AG09309 (cell line): Measurements from ENCODE around the gene ATP6V1E1.

Experiments used
- DNase-seq: peaks from one replicate; pipeline ENCODE4 v3.0.0-alpha.2; 2010; ENCODE audit warnings: low read depth
- H3K4me3 ChIP-seq: 2 replicates; pipeline ENCODE4 v1.5.1; 2011; ENCODE audit warnings: mild to moderate bottlenecking, low read depth, low read length, moderate library complexity; ENCODE audit not compliant: control insufficient read depth
- CTCF ChIP-seq: IDR thresholded peaks from 2 replicates; pipeline ENCODE4 v1.5.1; 2011; ENCODE audit warnings: mild to moderate bottlenecking, low read depth, low read length, inconsistent platforms; ENCODE audit not compliant: insufficient read depth, control insufficient read depth; ENCODE audit errors: missing control alignments

The ATP6V1E1 gene

GRCh38 chr22:17633998-17634323, 5.4 kb upstream of the ATP6V1E1 start:
- H3K4me3 ChIP-seq, result no peak overlapping the region
- DNase-seq, result no peak
- TF ChIP-seq CTCF, result no peak

GRCh38 chr22:17633217-17633997, 4.9 kb upstream of the ATP6V1E1 start:
- no peak overlapping the region for H3K4me3 ChIP-seq
- peak; percentile 53 for DNase-seq
- TF ChIP-seq CTCF, result no peak

- no peak for TF ChIP-seq CTCF
- no peak overlapping the region for H3K4me3 ChIP-seq
- no peak for DNase-seq
Measured at GRCh38 chr22:17631076-17631565, 2.6 kb upstream of the ATP6V1E1 start.

GRCh38 chr22:17629641-17630040, 1.1 kb upstream of the ATP6V1E1 start:
- DNase-seq, result no peak
- no peak overlapping the region for H3K4me3 ChIP-seq
- TF ChIP-seq CTCF, result no peak

GRCh38 chr22:17629173-17629489, 582 bp upstream of the ATP6V1E1 start:
- TF ChIP-seq CTCF, result no peak
- peak overlapping the region; percentile 100 for H3K4me3 ChIP-seq
- no peak for DNase-seq

GRCh38 chr22:17627961-17628405, 566 bp downstream of the ATP6V1E1 start:
- H3K4me3 ChIP-seq, result peak overlapping the region; percentile 100
- TF ChIP-seq CTCF, result no peak
- DNase-seq, result no peak

GRCh38 chr22:17613280-17613679, 15.3 kb downstream of the ATP6V1E1 start:
- DNase-seq, result no peak
- TF ChIP-seq CTCF, result no peak
- H3K4me3 ChIP-seq, result no peak overlapping the region
